Gastrocnemius medialis (tissue), 4 donors: ENCODE results near the gene MAD1L1.

Experiments
- POLR2A ChIP-seq, 2 donors: fragments of 450-650 bp; IDR thresholded peaks; one replicate each; pipeline ENCODE4 v1.6.1; 2017; ENCODE audit warnings: antibody characterized with exemption in 2 of 2, mild to moderate bottlenecking in 2 of 2, moderate library complexity in 2 of 2
- TF ChIP-seq, protein P1 (sequence below), 5 experiments: fragments of 450-650 bp in 3 of 5; fragments of 200-600 bp in 2 of 5; sonication (generic) in 2 of 5; IDR thresholded peaks in 4 of 5; conservative IDR thresholded peaks in 1 of 5; 1 replicate in 4 of 5; 2 replicates in 1 of 5; pipeline ENCODE4 v1.5.1; 2016 to 2019; ENCODE audit warnings: antibody characterized with exemption in 5 of 5, mild to moderate bottlenecking in 3 of 5, moderate library complexity in 3 of 5

DNA sequence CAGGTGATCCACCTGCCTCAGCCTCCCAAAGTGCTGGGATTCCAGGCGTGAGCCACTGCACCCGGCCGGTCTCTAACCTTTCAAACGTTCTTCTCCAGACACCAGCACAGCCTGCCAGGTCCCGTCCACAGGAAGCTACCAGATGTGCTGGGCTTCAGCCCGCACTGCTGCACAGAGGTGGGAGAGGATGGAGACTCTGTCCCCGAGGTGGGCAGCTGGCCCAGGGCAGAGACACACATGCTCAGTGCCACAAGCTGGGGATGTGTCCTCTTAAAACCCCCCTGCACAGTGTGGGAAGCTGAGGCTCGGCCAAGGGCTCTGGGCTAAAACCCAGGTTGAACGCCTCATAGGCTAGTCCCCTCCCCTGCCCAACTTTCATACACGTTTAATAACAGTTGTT lies 18.6 kb upstream of the MAD1L1 start:
- TF ChIP-seq, protein P1, sequence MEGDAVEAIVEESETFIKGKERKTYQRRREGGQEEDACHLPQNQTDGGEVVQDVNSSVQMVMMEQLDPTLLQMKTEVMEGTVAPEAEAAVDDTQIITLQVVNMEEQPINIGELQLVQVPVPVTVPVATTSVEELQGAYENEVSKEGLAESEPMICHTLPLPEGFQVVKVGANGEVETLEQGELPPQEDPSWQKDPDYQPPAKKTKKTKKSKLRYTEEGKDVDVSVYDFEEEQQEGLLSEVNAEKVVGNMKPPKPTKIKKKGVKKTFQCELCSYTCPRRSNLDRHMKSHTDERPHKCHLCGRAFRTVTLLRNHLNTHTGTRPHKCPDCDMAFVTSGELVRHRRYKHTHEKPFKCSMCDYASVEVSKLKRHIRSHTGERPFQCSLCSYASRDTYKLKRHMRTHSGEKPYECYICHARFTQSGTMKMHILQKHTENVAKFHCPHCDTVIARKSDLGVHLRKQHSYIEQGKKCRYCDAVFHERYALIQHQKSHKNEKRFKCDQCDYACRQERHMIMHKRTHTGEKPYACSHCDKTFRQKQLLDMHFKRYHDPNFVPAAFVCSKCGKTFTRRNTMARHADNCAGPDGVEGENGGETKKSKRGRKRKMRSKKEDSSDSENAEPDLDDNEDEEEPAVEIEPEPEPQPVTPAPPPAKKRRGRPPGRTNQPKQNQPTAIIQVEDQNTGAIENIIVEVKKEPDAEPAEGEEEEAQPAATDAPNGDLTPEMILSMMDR (IDR thresholded peaks at IDR 0.05 in 4 of 5, conservative IDR thresholded peaks at IDR 0.05 in 1 of 5) = no peak
- TF ChIP-seq POLR2A (IDR thresholded peaks at IDR 0.05) = no peak
